Measurements from ENCODE around the gene NRXN2.

- TF ChIP-seq GATA2 (CRISPR knock-in tag; IDR thresholded peaks at IDR 0.05) (no peak), CTCF (IDR thresholded peaks at IDR 0.05) (no peak), RAD21 (IDR thresholded peaks at IDR 0.05; ENCODE audit: low read length) (no peak), NFIC (IDR thresholded peaks at IDR 0.05; ENCODE audit: borderline replicate concordance) (no peak), EP300 (IDR thresholded peaks at IDR 0.05; ENCODE audit: borderline replicate concordance in 1 of 2, low read depth in 1 of 2, low read length in 1 of 2) (no peak), SIN3A (IDR thresholded peaks at IDR 0.05; ENCODE audit: borderline replicate concordance, low read depth, low read length) (no peak), FOXJ3 (CRISPR knock-in tag; IDR thresholded peaks at IDR 0.05) (no peak)
Measured at GRCh38 chr11:64586366-64586765, 136.6 kb downstream of the NRXN2 start.
